GM12875 (cell line): ENCODE results near the gene RGS12.

ENCODE experiments used
- H3K4me3 ChIP-seq: one replicate; pipeline ENCODE4 v1.5.1; 2011; ENCODE audit warnings: low read depth, low read length, control low read depth
- CTCF ChIP-seq: IDR thresholded peaks from 2 replicates; pipeline ENCODE4 v1.5.1; 2011; ENCODE audit warnings: low read depth, mild to moderate bottlenecking, control low read depth, inconsistent platforms, low read length, moderate library complexity, borderline replicate concordance; ENCODE audit not compliant: insufficient read depth

Gene RGS12

GRCh38 chr4:3255611-3256186, 37.1 kb upstream of the RGS12 start:
- no peak for TF ChIP-seq CTCF
- H3K4me3 ChIP-seq, result no peak overlapping the region

- TF ChIP-seq CTCF, result no peak
- H3K4me3 ChIP-seq, result no peak overlapping the region
Observed at GRCh38 chr4:3256230-3257102, 36.4 kb upstream of the RGS12 start.

- TF ChIP-seq CTCF, result no peak
- H3K4me3 ChIP-seq, result no peak overlapping the region
Observed at GRCh38 chr4:3257103-3257555, 35.7 kb upstream of the RGS12 start.

GRCh38 chr4:3257556-3258482, 35.0 kb upstream of the RGS12 start:
- H3K4me3 ChIP-seq, result no peak overlapping the region
- no peak for TF ChIP-seq CTCF

- H3K4me3 ChIP-seq, result no peak overlapping the region
- TF ChIP-seq CTCF, result no peak
Observed at GRCh38 chr4:3261411-3262207, 31.2 kb upstream of the RGS12 start.
